ENCODE measurements around the gene HHAT. TPM values are rescaled to one million over a fixed set of nuclear protein-coding genes. Genes with fewer than 3 reads are reported as not detected.

Gene HHAT
- total RNA-seq, 1 donor from 2014 or later: 4.3 TPM

- Histone ChIP-seq H3K27me3 (no peaks in the 10 kb centered on the region), H3K36me3 (no peaks in the 10 kb centered on the region), H3K9me3 (no peaks in the 10 kb centered on the region), H3K4me3 (no peak overlapping the region), H3K4me1 (no peaks in the 10 kb centered on the region), H3K27ac (no peak overlapping the region)
- TF ChIP-seq CTCF (IDR thresholded peaks at IDR 0.05): no peak
- intact Hi-C loops (cut with DNase I): loop anchor here (10.0 kb wide), 1 partner anchor 252 kb away; no protein-coding TSS in a partner anchor
- DNase-seq (no peak), ATAC-seq (no peak)
Observed at GRCh38 chr1:210397252-210397651, 68.5 kb downstream of the HHAT start.

- Histone ChIP-seq H3K4me1 (no peaks in the 10 kb centered on the region), H3K27me3 (no peaks in the 10 kb centered on the region), H3K36me3 (no peaks in the 10 kb centered on the region), H3K9me3 (no peaks in the 10 kb centered on the region), H3K4me3 (no peak overlapping the region), H3K27ac (no peak overlapping the region)
- DNase-seq (no peak), ATAC-seq (no peak)
- intact Hi-C loops (cut with DNase I): loop anchor here (10.0 kb wide), 1 partner anchor 253 kb away; no protein-coding TSS in a partner anchor
- no peak for TF ChIP-seq CTCF (IDR thresholded peaks at IDR 0.05)
Observed at GRCh38 chr1:210397681-210398080, 69.0 kb downstream of the HHAT start.

GRCh38 chr1:210398466-210398865 is 69.8 kb downstream of the HHAT start:
- no peaks in the 10 kb centered on the region for H3K36me3 ChIP-seq
- no peak for TF ChIP-seq CTCF (IDR thresholded peaks at IDR 0.05)
- DNase-seq (no peak), ATAC-seq (no peak)
- no peaks in the 10 kb centered on the region for H3K4me1 ChIP-seq
- no peaks in the 10 kb centered on the region for H3K27me3 ChIP-seq
- no peak overlapping the region for H3K4me3 ChIP-seq
- intact Hi-C loops (cut with DNase I): loop anchor here (10.0 kb wide), 1 partner anchor 254 kb away; no protein-coding TSS in a partner anchor
- H3K9me3 ChIP-seq: no peaks in the 10 kb centered on the region
- no peak overlapping the region for H3K27ac ChIP-seq

- ATAC-seq: peak; percentile 96
- Histone ChIP-seq H3K36me3 (no peaks in the 10 kb centered on the region), H3K4me1 (no peaks in the 10 kb centered on the region), H3K27me3 (no peaks in the 10 kb centered on the region), H3K27ac (no peak overlapping the region), H3K9me3 (no peaks in the 10 kb centered on the region), H3K4me3 (no peak overlapping the region)
- peak; percentile 80 for TF ChIP-seq CTCF (IDR thresholded peaks at IDR 0.05)
- intact Hi-C loops (cut with DNase I): no loop called here
- peak; percentile 53 for DNase-seq
Observed at GRCh38 chr1:210400043-210400840, 71.5 kb downstream of the HHAT start.

GRCh38 chr1:210402560-210402959 is 73.9 kb downstream of the HHAT start:
- DNase-seq (no peak), ATAC-seq (no peak)
- TF ChIP-seq CTCF (IDR thresholded peaks at IDR 0.05): no peak
- Histone ChIP-seq H3K4me3 (no peak overlapping the region), H3K9me3 (no peaks in the 10 kb centered on the region), H3K36me3 (no peaks in the 10 kb centered on the region), H3K27ac (no peak overlapping the region), H3K27me3 (no peaks in the 10 kb centered on the region), H3K4me1 (no peaks in the 10 kb centered on the region)
- intact Hi-C loops (cut with DNase I): no loop called here

All from upper lobe of right lung (tissue), 1 donor.